NCI-H2081 (cell line): ENCODE measurements around the gene FAM111A.

Source experiments
- DNase-seq, 2 experiments: peaks; one replicate each; lab custom pipeline; 2025; lab: John Stamatoyannopoulos, UW

The FAM111A gene

GRCh38 chr11:59199546-59200422, 57.1 kb downstream of the FAM111A start:
- no peak for DNase-seq

- no peak for DNase-seq
Observed at GRCh38 chr11:59200423-59200746, 57.7 kb downstream of the FAM111A start.

- DNase-seq: no peak
Observed at GRCh38 chr11:59201353-59201752, 58.7 kb downstream of the FAM111A start.
